Measurements from ENCODE around the gene AKAP8L.

- TF ChIP-seq POLR2AphosphoS5 (IDR thresholded peaks at IDR 0.05; ENCODE audit: borderline replicate concordance, low read depth, low read length), result no peak
- TF ChIP-seq EZH2 (IDR thresholded peaks at IDR 0.05), result no peak
Observed at GRCh38 chr19:15467734-15468214, 49.0 kb upstream of the AKAP8L start.
